Omental fat pad (tissue), 4 donors: ENCODE results near the gene SBK3. TPM values are rescaled to one million over a fixed set of nuclear protein-coding genes. Genes with fewer than 3 reads are reported as not detected.

Source experiments
- ATAC-seq: fragments of 150-250 bp; one replicate; pipeline ENCODE4 v1.9.1; 2016; ENCODE audit warnings: mild to moderate bottlenecking, moderate library complexity; ENCODE audit not compliant: low FRiP score
- DNase-seq: peaks from one replicate; pipeline ENCODE4 v3.0.0-alpha.2; 2019; ENCODE audit warnings: low spot score
- CTCF ChIP-seq, 3 donors: fragments of 450-650 bp; IDR thresholded peaks; one replicate each; pipeline ENCODE4 v1.5.1; 2016 to 2017; ENCODE audit warnings: antibody characterized with exemption in 3 of 3, mild to moderate bottlenecking in 3 of 3, moderate library complexity in 2 of 3
- total RNA-seq, 4 donors: library from RNA; depleted of rRNA; stranded (reverse); fragments of >200 nt; gene quantifications; one replicate each; pipeline ENCODE4 v1.1.0, GENCODE V29; 2016

Gene SBK3
- total RNA-seq, 4 donors from 2014 or later, result 0.36 to 1.5 (median 0.79) TPM; not detected in 1

DNA sequence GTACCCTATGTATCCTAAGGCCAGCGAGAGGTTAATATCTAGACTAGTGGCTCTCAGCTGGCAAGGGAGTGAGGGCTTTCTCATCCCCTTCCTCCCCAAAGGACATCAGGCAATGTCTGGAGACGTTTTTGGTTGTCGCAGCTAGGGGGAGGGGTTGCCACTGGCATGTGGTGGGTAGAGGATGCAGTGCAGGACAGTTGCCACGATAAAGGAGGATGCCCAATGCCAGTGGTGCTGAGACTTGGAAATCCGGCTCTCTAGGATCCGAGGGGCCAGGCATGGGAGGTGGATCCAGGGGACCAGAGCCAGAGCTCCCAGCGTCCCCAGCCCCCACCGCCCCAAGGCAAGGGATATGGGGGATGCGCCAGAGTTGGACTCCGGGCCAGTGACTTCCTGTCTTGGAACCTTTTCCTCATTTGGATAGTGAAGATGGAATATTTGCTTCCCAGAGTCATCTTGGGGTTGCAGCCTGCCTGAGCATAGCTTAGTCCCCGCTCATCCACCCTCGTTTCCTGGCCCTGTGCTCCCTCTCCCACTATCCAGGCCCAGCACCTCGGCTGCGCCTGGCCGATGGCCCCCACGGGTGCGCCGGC is 52.2 kb downstream of the SBK3 start:
- ATAC-seq (no peak), DNase-seq (no peak)
- TF ChIP-seq CTCF (IDR thresholded peaks at IDR 0.05), result no peak

GRCh38 chr19:55492362-55492944 is 52.9 kb downstream of the SBK3 start:
- ATAC-seq (no peak), DNase-seq (no peak)

DNA sequence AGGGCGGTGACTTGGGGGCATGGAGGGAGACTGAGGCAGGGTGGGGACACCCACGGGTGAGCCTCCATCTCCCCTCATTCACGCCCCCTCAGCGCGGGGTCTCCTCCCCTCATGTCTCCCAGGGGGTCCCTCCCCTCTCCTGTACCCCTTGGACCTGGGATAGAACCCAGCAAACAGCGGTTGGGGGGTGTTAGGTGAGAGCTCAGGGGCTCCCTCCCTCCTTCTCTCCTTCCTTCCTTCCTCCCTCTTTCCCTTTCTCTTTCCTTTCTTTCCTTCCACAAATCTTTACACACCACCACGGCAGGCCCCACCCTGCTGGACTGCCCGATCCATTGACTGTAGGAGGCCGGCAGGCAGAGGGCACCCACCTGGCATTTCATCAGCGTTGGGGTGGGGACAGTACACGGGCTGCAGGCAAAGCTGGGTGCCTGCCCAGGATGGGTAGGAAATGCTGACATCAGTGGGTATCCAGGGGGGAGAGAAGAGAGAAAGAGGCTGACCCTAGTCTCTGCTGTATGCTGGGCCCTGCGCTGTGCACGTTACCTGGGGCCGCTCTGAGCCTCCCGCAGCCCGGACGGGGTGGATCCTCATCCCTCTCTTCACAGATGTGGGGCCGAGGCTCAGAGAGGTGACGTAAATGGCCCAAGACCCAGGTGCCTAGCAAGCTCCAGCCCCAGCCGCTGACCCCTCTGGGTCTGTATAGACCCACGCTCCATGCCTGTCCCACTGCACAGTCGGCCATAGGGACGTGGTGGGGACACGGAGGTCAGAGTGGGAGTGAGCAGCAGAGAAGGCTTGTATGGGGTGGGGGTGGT is 53.6 kb downstream of the SBK3 start:
- no peak for TF ChIP-seq CTCF (IDR thresholded peaks at IDR 0.05)
- DNase-seq (no peak), ATAC-seq (peak; percentile 30)

More at GRCh38 chr19:55492362-55492944, 52.9 kb downstream of the SBK3 start:
- TF ChIP-seq CTCF (IDR thresholded peaks at IDR 0.05), result no peak

Other genes starting within 250 kb of the SBK3 start
- 10 to 100 TPM in 2 of 4 donors, 1 to 10 TPM in 2; 5.6 to 26.7 (median 16.6) TPM for gene TMEM150B, start 220.2 kb downstream of the SBK3 start, total RNA-seq
- 10 to 100 TPM in 1 of 4 donors, 1 to 10 TPM in 3; 5.3 to 22.9 (median 6.8) TPM for gene KMT5C, start 205.7 kb downstream of the SBK3 start, total RNA-seq
- gene COX6B2, start 190.8 kb downstream of the SBK3 start, total RNA-seq, result under 1 TPM in 1 of 4 donors, not detected in 3; 0.56 TPM
- gene GARIN5B, start 182.3 kb downstream of the SBK3 start, total RNA-seq, result under 1 TPM in 1 of 4 donors, not detected in 3; 0.09 TPM
- 1 to 10 TPM in 1 of 4 donors, under 1 TPM in 1, not detected in 2; 0.28 to 1.2 TPM for gene IL11, start 175.1 kb downstream of the SBK3 start, total RNA-seq
- not detected for gene TMEM190, start 168.7 kb downstream of the SBK3 start, total RNA-seq
- 1 to 10 TPM in 3 of 4 donors, not detected in 1; 1.5 to 1.7 (median 1.6) TPM for gene TMEM238, start 161.3 kb downstream of the SBK3 start, total RNA-seq
- gene RPL28, start 159.6 kb downstream of the SBK3 start, total RNA-seq, result 100 to 1,000 TPM; 490 to 747 (median 555) TPM
- 10 to 100 TPM in 2 of 4 donors, 1 to 10 TPM in 2; 7.4 to 25.6 (median 13.0) TPM for gene UBE2S, start 137.8 kb downstream of the SBK3 start, total RNA-seq
- gene SHISA7, start 102.2 kb downstream of the SBK3 start, total RNA-seq, result not detected
- gene ISOC2, start 83.9 kb downstream of the SBK3 start, total RNA-seq, result 10 to 100 TPM; 52.5 to 96.8 (median 62.5) TPM
- not detected for gene C19orf85, start 80.8 kb downstream of the SBK3 start, total RNA-seq
- gene ZNF628, start 68.9 kb downstream of the SBK3 start, total RNA-seq, result 1 to 10 TPM; 1.7 to 6.4 (median 2.6) TPM
- gene NAT14, start 60.4 kb downstream of the SBK3 start, total RNA-seq, result 1 to 10 TPM; 2.3 to 4.6 (median 2.6) TPM
- gene SSC5D, start 57.1 kb downstream of the SBK3 start, total RNA-seq, result 1 to 10 TPM; 1.6 to 6.1 (median 3.5) TPM
- gene SBK2, start 8.4 kb downstream of the SBK3 start, total RNA-seq, result under 1 TPM in 1 of 4 donors, not detected in 3; 0.56 TPM
- 1 to 10 TPM; 1.3 to 4.0 (median 2.3) TPM for gene ZNF579, start 35.3 kb upstream of the SBK3 start, total RNA-seq
- 1 to 10 TPM; 4.2 to 7.1 (median 5.0) TPM for gene FIZ1, start 54.0 kb upstream of the SBK3 start, total RNA-seq
- 10 to 100 TPM; 15.6 to 27.5 (median 17.4) TPM for gene ZNF524, start 54.7 kb upstream of the SBK3 start, total RNA-seq
- gene ZNF865, start 60.1 kb upstream of the SBK3 start, total RNA-seq, result 1 to 10 TPM; 2.2 to 6.3 (median 3.8) TPM
- 1 to 10 TPM; 2.5 to 3.8 (median 3.2) TPM for gene ZNF784, start 79.0 kb upstream of the SBK3 start, total RNA-seq
- gene ZNF580, start 95.5 kb upstream of the SBK3 start, total RNA-seq, result 10 to 100 TPM; 11.4 to 20.5 (median 13.8) TPM
- gene ZNF581, start 98.1 kb upstream of the SBK3 start, total RNA-seq, result 10 to 100 TPM in 3 of 4 donors, 1 to 10 TPM in 1; 9.9 to 15.0 (median 11.9) TPM
- gene CCDC106, start 102.7 kb upstream of the SBK3 start, total RNA-seq, result 10 to 100 TPM in 3 of 4 donors, 1 to 10 TPM in 1; 9.8 to 15.2 (median 11.0) TPM
- 100 to 1,000 TPM in 2 of 4 donors, 10 to 100 TPM in 2; 55.2 to 132 (median 86.1) TPM for gene U2AF2, start 109.5 kb upstream of the SBK3 start, total RNA-seq
- gene EPN1, start 129.7 kb upstream of the SBK3 start, total RNA-seq, result 10 to 100 TPM; 56.4 to 82.3 (median 62.0) TPM
- not detected for gene NLRP9, start 192.9 kb upstream of the SBK3 start, total RNA-seq
- gene RFPL4A, start 213.6 kb upstream of the SBK3 start, total RNA-seq, result not detected
- not detected for gene RFPL4AL1, start 223.6 kb upstream of the SBK3 start, total RNA-seq